Right lobe of liver (tissue), 4 donors: ENCODE results near the gene ARIH1.

ENCODE experiments used
- POLR2A ChIP-seq: fragments of 450-650 bp; IDR thresholded peaks from one replicate; pipeline ENCODE4 v1.6.1; 2017; ENCODE audit warnings: antibody characterized with exemption, mild to moderate bottlenecking
- TF ChIP-seq, protein P1 (sequence below), 4 donors: fragments of 200-600 bp in 3 of 4; fragments of 450-650 bp in 1 of 4; IDR thresholded peaks; one replicate each; pipeline versions ENCODE4 v1.5.1 to v1.8.0; 2016 to 2022; ENCODE audit warnings: antibody characterized with exemption in 4 of 4, mild to moderate bottlenecking in 2 of 4
- donor health status: DM: no; HTN: no; CAD: no.
- donor health status: DM: no; HTN: no; CAD: no.
- donor health status: DM: no; HTN: yes; CAD: no.

DNA sequence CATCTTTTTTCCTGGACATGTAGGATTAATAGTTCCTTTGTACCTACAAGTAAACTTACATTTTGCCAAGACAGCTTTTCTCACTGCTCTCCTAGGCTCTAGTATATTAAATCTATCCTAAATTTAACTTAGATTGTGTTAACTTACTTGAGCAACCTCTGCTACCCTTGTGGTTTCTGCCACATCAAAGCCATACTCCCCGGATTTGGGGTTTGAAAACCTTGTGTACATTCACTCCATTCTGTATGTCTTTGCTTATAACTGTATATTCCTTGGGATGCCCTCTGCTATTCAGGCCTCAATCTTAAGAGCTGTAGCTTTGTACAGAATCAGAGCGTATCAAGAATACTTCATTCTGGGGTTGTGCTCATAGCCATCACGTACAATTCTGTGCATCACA lies 60.4 kb downstream of the ARIH1 start:
- no peak for TF ChIP-seq POLR2A
- TF ChIP-seq, protein P1, sequence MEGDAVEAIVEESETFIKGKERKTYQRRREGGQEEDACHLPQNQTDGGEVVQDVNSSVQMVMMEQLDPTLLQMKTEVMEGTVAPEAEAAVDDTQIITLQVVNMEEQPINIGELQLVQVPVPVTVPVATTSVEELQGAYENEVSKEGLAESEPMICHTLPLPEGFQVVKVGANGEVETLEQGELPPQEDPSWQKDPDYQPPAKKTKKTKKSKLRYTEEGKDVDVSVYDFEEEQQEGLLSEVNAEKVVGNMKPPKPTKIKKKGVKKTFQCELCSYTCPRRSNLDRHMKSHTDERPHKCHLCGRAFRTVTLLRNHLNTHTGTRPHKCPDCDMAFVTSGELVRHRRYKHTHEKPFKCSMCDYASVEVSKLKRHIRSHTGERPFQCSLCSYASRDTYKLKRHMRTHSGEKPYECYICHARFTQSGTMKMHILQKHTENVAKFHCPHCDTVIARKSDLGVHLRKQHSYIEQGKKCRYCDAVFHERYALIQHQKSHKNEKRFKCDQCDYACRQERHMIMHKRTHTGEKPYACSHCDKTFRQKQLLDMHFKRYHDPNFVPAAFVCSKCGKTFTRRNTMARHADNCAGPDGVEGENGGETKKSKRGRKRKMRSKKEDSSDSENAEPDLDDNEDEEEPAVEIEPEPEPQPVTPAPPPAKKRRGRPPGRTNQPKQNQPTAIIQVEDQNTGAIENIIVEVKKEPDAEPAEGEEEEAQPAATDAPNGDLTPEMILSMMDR (IDR thresholded peaks at IDR 0.05): no peak
